ENCODE results near the gene ALPL.

DNA sequence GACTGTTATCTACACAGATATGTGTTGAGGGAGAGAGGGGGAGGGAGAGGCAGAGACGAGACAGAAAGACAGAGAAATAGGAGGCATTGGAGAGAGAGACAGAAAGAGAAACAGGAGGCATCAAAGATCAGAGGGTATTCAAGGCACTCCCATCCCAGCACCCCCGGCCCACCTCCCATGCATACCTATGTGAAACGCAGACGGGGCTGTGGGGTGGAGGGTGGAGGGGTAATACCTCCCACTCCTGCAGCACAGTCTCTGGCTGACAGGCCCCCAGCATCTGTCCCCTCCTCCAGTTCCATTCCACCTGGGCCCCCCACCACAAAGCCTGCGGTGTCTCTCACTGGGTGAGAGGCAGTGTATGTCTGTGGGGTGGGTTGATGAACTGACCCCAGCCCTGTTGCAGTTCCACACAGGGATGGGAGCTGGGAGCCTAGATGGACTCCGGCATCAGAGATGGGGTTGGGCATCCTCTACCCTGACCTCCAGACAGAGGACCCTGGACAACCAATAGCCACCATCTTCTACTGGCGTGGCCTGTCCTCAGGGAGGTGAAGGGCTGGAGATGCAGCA lies 110.2 kb downstream of the ALPL start:
- TF ChIP-seq, protein P1, sequence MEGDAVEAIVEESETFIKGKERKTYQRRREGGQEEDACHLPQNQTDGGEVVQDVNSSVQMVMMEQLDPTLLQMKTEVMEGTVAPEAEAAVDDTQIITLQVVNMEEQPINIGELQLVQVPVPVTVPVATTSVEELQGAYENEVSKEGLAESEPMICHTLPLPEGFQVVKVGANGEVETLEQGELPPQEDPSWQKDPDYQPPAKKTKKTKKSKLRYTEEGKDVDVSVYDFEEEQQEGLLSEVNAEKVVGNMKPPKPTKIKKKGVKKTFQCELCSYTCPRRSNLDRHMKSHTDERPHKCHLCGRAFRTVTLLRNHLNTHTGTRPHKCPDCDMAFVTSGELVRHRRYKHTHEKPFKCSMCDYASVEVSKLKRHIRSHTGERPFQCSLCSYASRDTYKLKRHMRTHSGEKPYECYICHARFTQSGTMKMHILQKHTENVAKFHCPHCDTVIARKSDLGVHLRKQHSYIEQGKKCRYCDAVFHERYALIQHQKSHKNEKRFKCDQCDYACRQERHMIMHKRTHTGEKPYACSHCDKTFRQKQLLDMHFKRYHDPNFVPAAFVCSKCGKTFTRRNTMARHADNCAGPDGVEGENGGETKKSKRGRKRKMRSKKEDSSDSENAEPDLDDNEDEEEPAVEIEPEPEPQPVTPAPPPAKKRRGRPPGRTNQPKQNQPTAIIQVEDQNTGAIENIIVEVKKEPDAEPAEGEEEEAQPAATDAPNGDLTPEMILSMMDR (conservative IDR thresholded peaks at IDR 0.05; ENCODE audit: low read depth, low read length), result no peak
- TF ChIP-seq EZH2 (IDR thresholded peaks at IDR 0.05; ENCODE audit: low read length, unreplicated experiment) (no peak), EZH2phosphoT487 (IDR thresholded peaks at IDR 0.05; ENCODE audit: borderline replicate concordance, low read length) (no peak)

Measured in PC-3 (cell line).